Endothelial cell of umbilical vein (primary cell): ENCODE results near the gene CC2D2A. TPM values are rescaled to one million over a fixed set of nuclear protein-coding genes. Genes with fewer than 3 reads are reported as not detected.

Experiments used
- BruUV-seq: library from RNA; stranded (reverse); fragments of 400-500 nt; replicated peaks from 2 replicates; lab custom pipeline; 2021; lab: Mats Ljungman, UMichigan
- CTCF ChIA-PET: fragments of 300-600, 350-600 bp; sonication (Branson Sonifier 250); formaldehyde crosslinking; loops from one replicate; lab custom pipeline; 2021; ENCODE audit warnings: antibody characterized with exemption, inconsistent platforms; lab: Charles Lee
- POLR2A ChIA-PET: fragments of 300-600, 350-600 bp; sonication (Branson Sonifier 250); formaldehyde crosslinking; loops from one replicate; lab custom pipeline; 2021; ENCODE audit warnings: antibody characterized with exemption, inconsistent platforms; lab: Charles Lee
- DNase-seq: peaks from one replicate; pipeline ENCODE4 v3.0.0-alpha.2; 2011; ENCODE audit warnings: low read depth, low spot score
- FAIRE-seq: peaks from 2 replicates; lab custom pipeline; 2011; peaks lifted over from hg19 to GRCh38; lab: Jason Lieb, UNC
- H2AFZ ChIP-seq: 2 replicates; pipeline ENCODE4 v1.6.0; 2012; ENCODE audit warnings: low read depth, low read length, control low read depth, inconsistent platforms
- H3K27ac ChIP-seq: 2 replicates; pipeline ENCODE4 v1.5.1; 2011; ENCODE audit warnings: low read depth, mild to moderate bottlenecking, control low read depth, low read length, moderate library complexity; ENCODE audit not compliant: insufficient read depth
- H3K27me3 ChIP-seq, 2 experiments: 2 replicates each; pipeline versions ENCODE4 v1.6.0 to v1.6.1; 2011; ENCODE audit warnings: low read length in 2 of 2, mixed read lengths in 1 of 2; ENCODE audit not compliant: control insufficient read depth in 2 of 2, insufficient read depth in 2 of 2
- H3K36me3 ChIP-seq, 2 experiments: 2 replicates in 1 of 2; 3 replicates in 1 of 2; pipeline ENCODE4 v1.5.1; 2011; ENCODE audit warnings: low read length in 2 of 2, mild to moderate bottlenecking in 1 of 2, moderate library complexity in 1 of 2; ENCODE audit not compliant: control insufficient read depth in 2 of 2, insufficient read depth in 2 of 2; ENCODE audit errors: extremely low read depth in 1 of 2
- H3K4me1 ChIP-seq: 3 replicates; pipeline ENCODE4 v1.5.1; 2011; ENCODE audit warnings: mild to moderate bottlenecking, low read length; ENCODE audit not compliant: control insufficient read depth, insufficient read depth; ENCODE audit errors: extremely low read depth
- H3K4me2 ChIP-seq: 2 replicates; pipeline ENCODE4 v1.6.1; 2011; ENCODE audit warnings: low read length, control low read depth, mixed read lengths; ENCODE audit not compliant: insufficient read depth
- H3K4me3 ChIP-seq, 3 experiments: fragments of 200-600 bp in 1 of 3; sonication (generic), shearing (Covaris generic) in 1 of 3; replicated peaks in 1 of 3; 2 replicates each; pipeline ENCODE4 v1.5.1; 2011 to 2016; ENCODE audit warnings: control low read depth in 3 of 3, low read length in 3 of 3, mild to moderate bottlenecking in 2 of 3, inconsistent platforms in 1 of 3, low read depth in 1 of 3, moderate library complexity in 1 of 3; ENCODE audit not compliant: insufficient read depth in 1 of 3
- H3K79me2 ChIP-seq: 2 replicates; pipeline ENCODE4 v1.6.0; 2012; ENCODE audit warnings: low read length, inconsistent platforms; ENCODE audit not compliant: control insufficient read depth, insufficient read depth
- H3K9ac ChIP-seq: replicated peaks from 2 replicates; pipeline ENCODE3; 2011; ENCODE audit warnings: low read length, control low read depth; ENCODE audit not compliant: insufficient read depth; ENCODE audit errors: extremely low read depth
- H3K9me1 ChIP-seq: replicated peaks from 3 replicates; pipeline ENCODE4 v1.6.0; 2011; ENCODE audit warnings: mild to moderate bottlenecking, low read length; ENCODE audit not compliant: control insufficient read depth, insufficient read depth; ENCODE audit errors: extremely low read depth
- H3K9me3 ChIP-seq: replicated peaks from 2 replicates; pipeline ENCODE4 v1.5.1; 2012; ENCODE audit warnings: low read length, inconsistent platforms; ENCODE audit not compliant: control insufficient read depth, insufficient read depth
- H4K20me1 ChIP-seq: replicated peaks from 2 replicates; pipeline ENCODE3; 2011; ENCODE audit warnings: mild to moderate bottlenecking, low read length; ENCODE audit not compliant: control insufficient read depth, insufficient read depth; ENCODE audit errors: extremely low read depth
- EZH2 ChIP-seq: IDR thresholded peaks from 2 replicates; pipeline ENCODE4 v1.6.1; 2012; ENCODE audit warnings: borderline replicate concordance, low read depth, mild to moderate bottlenecking, moderate library complexity, low read length, inconsistent platforms; ENCODE audit not compliant: severe bottlenecking
- FOS ChIP-seq: IDR thresholded peaks from 2 replicates; pipeline ENCODE4 v1.6.1; 2011; ENCODE audit warnings: mild to moderate bottlenecking, low read length, moderate library complexity, borderline replicate concordance; ENCODE audit not compliant: insufficient read depth
- GATA2 ChIP-seq: IDR thresholded peaks from 2 replicates; pipeline ENCODE4 v1.7.0; 2011; ENCODE audit warnings: low read depth, mild to moderate bottlenecking, moderate library complexity, mixed read lengths, low read length; ENCODE audit not compliant: insufficient read length, insufficient read depth
- JUN ChIP-seq: IDR thresholded peaks from 2 replicates; pipeline ENCODE4 v1.6.1; 2011; ENCODE audit warnings: borderline replicate concordance, low read depth; ENCODE audit not compliant: insufficient read length, insufficient read depth
- MYC ChIP-seq: IDR thresholded peaks from one replicate; pipeline ENCODE4 v1.6.1; 2011; ENCODE audit warnings: mild to moderate bottlenecking, low read depth, low read length
- POLR2A ChIP-seq: IDR thresholded peaks from 2 replicates; pipeline ENCODE4 v1.6.1; 2012; ENCODE audit warnings: low read depth, mild to moderate bottlenecking, control low read depth, low read length
- POLR2AphosphoS5 ChIP-seq: IDR thresholded peaks from 2 replicates; pipeline ENCODE4 v1.6.1; 2012; ENCODE audit warnings: low read depth, mild to moderate bottlenecking, control low read depth, low read length, moderate library complexity; ENCODE audit not compliant: insufficient read depth
- dilution Hi-C: fragments of 300-500 bp; cut with MboI; formaldehyde crosslinking; loops from one replicate; pipeline ENCODE4 v1.15.0; 2019; ENCODE audit warnings: low sequenced_read_pairs; ENCODE audit not compliant: extremely low pct_ligation_motif_present
- intact Hi-C: fragments of 100-400 bp; cut with micrococcal nuclease; formaldehyde crosslinking; loops from one replicate; pipeline ENCODE4 v1.10.0; 2022
- polyA plus RNA-seq, 4 experiments: library from polyadenylated mRNA; depleted of rRNA in 3 of 4; stranded (reverse) in 3 of 4; unstranded in 1 of 4; fragments of >200 nt; gene quantifications; 2 replicates each; pipeline versions ENCODE4 v1.2.1 to v1.2.3, GENCODE V29; 2011 to 2012; ENCODE audit warnings: missing spikeins in 1 of 4
- total RNA-seq: library from RNA; stranded (reverse); gene quantifications from 2 replicates; pipeline ENCODE4 v1.2.3, GENCODE V29; 2021
- TF ChIP-seq, protein P1 (sequence below): IDR thresholded peaks from 2 replicates; pipeline ENCODE4 v1.6.1; 2011; ENCODE audit not compliant: insufficient read depth, insufficient read length
- TF ChIP-seq, protein P2 (sequence below), 2 donors: IDR thresholded peaks; 1 replicate in 1 of 2; 2 replicates in 1 of 2; pipeline ENCODE4 v1.5.1; 2011; ENCODE audit warnings: low read length in 2 of 2, mild to moderate bottlenecking in 2 of 2, moderate library complexity in 2 of 2, control low read depth in 1 of 2, inconsistent platforms in 1 of 2, low read depth in 1 of 2; ENCODE audit not compliant: insufficient read depth in 1 of 2; ENCODE audit errors: extremely low read depth in 1 of 2

The CC2D2A gene
- total and polyA plus RNA-seq, 2 donors (not counting 3 experiments of a cell fraction or from before 2014, with no cell fraction given) = 10.2 to 22.4 TPM

DNA sequence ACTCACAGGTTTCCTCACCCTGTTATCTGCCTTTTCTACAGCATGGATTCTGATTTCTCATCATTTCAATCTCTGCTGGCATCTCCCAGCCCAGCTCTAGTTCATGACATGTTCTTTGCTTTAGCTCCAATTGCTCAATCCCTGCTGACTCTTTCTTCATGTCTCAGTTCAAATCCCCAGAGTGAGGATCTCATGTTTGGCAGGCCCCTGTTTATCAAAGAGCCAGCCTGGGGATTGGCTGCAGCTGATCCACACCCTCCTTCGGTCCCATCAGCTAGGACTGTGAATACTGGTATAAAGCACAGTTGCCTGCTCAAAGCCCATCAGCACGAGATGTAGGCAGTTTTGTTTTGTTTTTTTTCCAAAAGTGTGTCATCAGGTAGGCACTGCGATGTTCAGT, 14.4 kb upstream of the CC2D2A start:
- POLR2A ChIA-PET = no interaction called here
- CTCF ChIA-PET = no interaction called here
- FAIRE-seq (no peak), DNase-seq (no peak)
- TF ChIP-seq POLR2AphosphoS5 (no peak), FOS (no peak), JUN (no peak), MYC (no peak), EZH2 (no peak), GATA2 (no peak), POLR2A (no peak)
- TF ChIP-seq, protein P1, sequence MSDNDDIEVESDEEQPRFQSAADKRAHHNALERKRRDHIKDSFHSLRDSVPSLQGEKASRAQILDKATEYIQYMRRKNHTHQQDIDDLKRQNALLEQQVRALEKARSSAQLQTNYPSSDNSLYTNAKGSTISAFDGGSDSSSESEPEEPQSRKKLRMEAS = no peak
- TF ChIP-seq, protein P2, sequence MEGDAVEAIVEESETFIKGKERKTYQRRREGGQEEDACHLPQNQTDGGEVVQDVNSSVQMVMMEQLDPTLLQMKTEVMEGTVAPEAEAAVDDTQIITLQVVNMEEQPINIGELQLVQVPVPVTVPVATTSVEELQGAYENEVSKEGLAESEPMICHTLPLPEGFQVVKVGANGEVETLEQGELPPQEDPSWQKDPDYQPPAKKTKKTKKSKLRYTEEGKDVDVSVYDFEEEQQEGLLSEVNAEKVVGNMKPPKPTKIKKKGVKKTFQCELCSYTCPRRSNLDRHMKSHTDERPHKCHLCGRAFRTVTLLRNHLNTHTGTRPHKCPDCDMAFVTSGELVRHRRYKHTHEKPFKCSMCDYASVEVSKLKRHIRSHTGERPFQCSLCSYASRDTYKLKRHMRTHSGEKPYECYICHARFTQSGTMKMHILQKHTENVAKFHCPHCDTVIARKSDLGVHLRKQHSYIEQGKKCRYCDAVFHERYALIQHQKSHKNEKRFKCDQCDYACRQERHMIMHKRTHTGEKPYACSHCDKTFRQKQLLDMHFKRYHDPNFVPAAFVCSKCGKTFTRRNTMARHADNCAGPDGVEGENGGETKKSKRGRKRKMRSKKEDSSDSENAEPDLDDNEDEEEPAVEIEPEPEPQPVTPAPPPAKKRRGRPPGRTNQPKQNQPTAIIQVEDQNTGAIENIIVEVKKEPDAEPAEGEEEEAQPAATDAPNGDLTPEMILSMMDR (IDR thresholded peaks at IDR 0.05; ENCODE audit: extremely low read depth in 1 of 2, insufficient read depth in 1 of 2, low read depth in 1 of 2, low read length in 2 of 2) = no peak
- no peak overlapping the region for H2AFZ ChIP-seq
- H3K4me1 ChIP-seq = peaks cover 4% of the 10 kb centered on the region
- no peak overlapping the region for H3K4me3 ChIP-seq
- no peaks in the 10 kb centered on the region for H3K9me1 ChIP-seq
- no peaks in the 10 kb centered on the region for H4K20me1 ChIP-seq
- H3K9me3 ChIP-seq = no peaks in the 10 kb centered on the region
- no peaks in the 10 kb centered on the region for H3K36me3 ChIP-seq
- H3K27ac ChIP-seq = no peak overlapping the region
- no TSS peak for BruUV-seq
- dilution Hi-C loops = no loop called here
- H3K4me2 ChIP-seq = no peak overlapping the region
- intact Hi-C loops = loop anchor here (10.0 kb wide), 1 partner anchor 450 kb away; the partner anchor contains the start of gene CPEB2
- H3K27me3 ChIP-seq = peaks cover under 1 to 11% of the 10 kb centered on the region in 2 experiments
- no peaks in the 10 kb centered on the region for H3K79me2 ChIP-seq
- no peak overlapping the region for H3K9ac ChIP-seq
